ENCODE measurements around the gene C10orf53. TPM values are rescaled to one million over a fixed set of nuclear protein-coding genes. Genes with fewer than 3 reads are reported as not detected.

The C10orf53 gene
- total and polyA plus RNA-seq, 2 donors (not counting 1 experiment from before 2014, with no cell fraction given), result not detected

DNA sequence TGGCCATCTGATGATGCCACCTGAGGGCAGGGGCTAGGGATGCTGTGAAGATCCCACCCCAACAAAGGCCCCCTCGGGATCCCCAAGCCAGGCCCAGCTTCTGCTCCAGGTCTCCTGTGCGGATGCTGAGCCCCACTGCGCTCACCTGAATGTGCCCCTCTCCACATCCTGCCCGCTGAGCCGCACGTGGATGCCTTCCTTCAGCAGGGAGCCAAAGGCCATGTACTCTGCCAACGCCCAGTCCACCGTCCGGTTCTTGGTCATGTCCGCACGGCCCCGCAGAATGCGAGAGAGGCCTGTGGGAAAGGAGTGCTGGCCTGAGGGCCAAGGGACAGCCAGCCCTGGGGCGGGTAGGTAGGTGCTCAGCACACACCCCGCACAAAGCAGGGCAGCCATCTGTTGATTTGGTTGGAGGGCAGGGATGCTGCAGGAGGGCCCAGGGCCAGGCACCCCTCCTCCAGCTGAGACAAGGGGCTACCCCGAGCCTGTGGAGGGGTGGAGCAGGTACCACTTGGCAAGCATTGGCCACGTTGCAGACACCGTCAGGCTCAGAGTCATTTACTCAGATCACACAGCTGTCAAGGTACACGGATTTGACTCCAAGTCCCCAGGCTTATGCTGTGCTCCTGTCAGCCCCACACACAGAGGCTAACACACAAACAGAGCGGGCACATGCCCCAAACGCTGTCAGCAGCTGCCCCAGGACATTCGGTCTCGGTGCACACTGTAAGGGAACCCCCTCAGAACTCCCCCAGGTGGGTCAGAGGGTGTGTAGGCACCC, 63.4 kb downstream of the C10orf53 start:
- DNase-seq (ENCODE audit: low read depth in 2 of 2), result no peak
- Histone ChIP-seq H3K4me3 (replicated peaks in 1 of 4; ENCODE audit: control extremely low read depth in 1 of 4, insufficient read depth in 1 of 4, low read depth in 3 of 4, low read length in 4 of 4) (no peak overlapping the region), H3K27me3 (ENCODE audit: control insufficient read depth, insufficient read depth, low read length) (no peaks in the 10 kb centered on the region), H3K36me3 (ENCODE audit: control insufficient read depth, insufficient read depth, low read length) (no peaks in the 10 kb centered on the region), H3K9ac (ENCODE audit: insufficient read depth, low read length) (no peak overlapping the region), H3K4me2 (ENCODE audit: extremely low read depth, insufficient read depth, low read length) (no peak overlapping the region), H3K79me2 (ENCODE audit: control insufficient read depth, insufficient read depth, low read length) (no peaks in the 10 kb centered on the region), H3K9me3 (ENCODE audit: control insufficient read depth, insufficient read depth, low read depth, low read length) (no peaks in the 10 kb centered on the region), H2AFZ (ENCODE audit: low read length) (no peak overlapping the region), H3K27ac (ENCODE audit: insufficient read depth, low read length) (no peak overlapping the region), H3K4me1 (ENCODE audit: control insufficient read depth, extremely low read depth, insufficient read depth, low read length) (no peaks in the 10 kb centered on the region), H4K20me1 (ENCODE audit: control insufficient read depth, extremely low read depth, insufficient read depth, low read length) (no peaks in the 10 kb centered on the region)
- no peak for TF ChIP-seq EZH2 (IDR thresholded peaks at IDR 0.05; ENCODE audit: low read length, missing control alignments)
- TF ChIP-seq, protein P1, sequence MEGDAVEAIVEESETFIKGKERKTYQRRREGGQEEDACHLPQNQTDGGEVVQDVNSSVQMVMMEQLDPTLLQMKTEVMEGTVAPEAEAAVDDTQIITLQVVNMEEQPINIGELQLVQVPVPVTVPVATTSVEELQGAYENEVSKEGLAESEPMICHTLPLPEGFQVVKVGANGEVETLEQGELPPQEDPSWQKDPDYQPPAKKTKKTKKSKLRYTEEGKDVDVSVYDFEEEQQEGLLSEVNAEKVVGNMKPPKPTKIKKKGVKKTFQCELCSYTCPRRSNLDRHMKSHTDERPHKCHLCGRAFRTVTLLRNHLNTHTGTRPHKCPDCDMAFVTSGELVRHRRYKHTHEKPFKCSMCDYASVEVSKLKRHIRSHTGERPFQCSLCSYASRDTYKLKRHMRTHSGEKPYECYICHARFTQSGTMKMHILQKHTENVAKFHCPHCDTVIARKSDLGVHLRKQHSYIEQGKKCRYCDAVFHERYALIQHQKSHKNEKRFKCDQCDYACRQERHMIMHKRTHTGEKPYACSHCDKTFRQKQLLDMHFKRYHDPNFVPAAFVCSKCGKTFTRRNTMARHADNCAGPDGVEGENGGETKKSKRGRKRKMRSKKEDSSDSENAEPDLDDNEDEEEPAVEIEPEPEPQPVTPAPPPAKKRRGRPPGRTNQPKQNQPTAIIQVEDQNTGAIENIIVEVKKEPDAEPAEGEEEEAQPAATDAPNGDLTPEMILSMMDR (conservative IDR thresholded peaks at IDR 0.05 in 1 of 2, IDR thresholded peaks at IDR 0.05 in 1 of 2; ENCODE audit: low read depth in 1 of 2, low read length in 2 of 2), result no peak

DNA sequence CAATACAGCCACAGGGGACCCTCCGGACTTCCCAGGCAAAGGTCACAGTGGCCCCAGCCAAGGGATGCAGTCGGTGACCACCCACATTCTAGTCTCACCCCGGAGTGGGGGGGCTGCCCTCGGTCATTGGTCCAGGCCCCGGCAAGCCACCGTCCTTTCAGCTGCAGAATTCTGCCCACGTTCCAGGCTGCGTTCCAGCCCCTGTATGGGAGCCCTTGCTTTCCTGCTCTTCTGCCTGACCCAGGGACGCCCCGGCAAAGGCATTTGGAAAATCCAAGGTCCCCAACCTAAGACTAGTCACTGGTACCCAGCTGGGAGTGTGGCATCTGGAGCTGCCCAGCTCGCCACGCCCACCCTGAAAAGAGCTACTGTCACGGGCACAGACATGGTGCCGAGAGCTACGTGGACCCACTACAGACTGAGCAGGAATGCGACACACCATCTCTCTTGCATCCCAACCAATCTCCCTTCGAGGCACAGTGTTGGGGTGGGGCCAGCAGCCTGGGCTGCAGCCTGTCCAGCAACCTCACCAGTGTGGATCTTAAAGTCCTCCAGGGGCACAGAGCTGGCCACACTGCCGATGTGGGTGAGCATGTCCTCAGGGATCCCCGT, 64.1 kb downstream of the C10orf53 start:
- Histone ChIP-seq H3K27ac (ENCODE audit: insufficient read depth, low read length) (no peak overlapping the region), H3K9me3 (ENCODE audit: control insufficient read depth, insufficient read depth, low read depth, low read length) (no peaks in the 10 kb centered on the region), H3K9ac (ENCODE audit: insufficient read depth, low read length) (no peak overlapping the region), H3K4me2 (ENCODE audit: extremely low read depth, insufficient read depth, low read length) (no peak overlapping the region), H3K27me3 (ENCODE audit: control insufficient read depth, insufficient read depth, low read length) (no peaks in the 10 kb centered on the region), H2AFZ (ENCODE audit: low read length) (no peak overlapping the region), H3K79me2 (ENCODE audit: control insufficient read depth, insufficient read depth, low read length) (no peaks in the 10 kb centered on the region), H3K4me1 (ENCODE audit: control insufficient read depth, extremely low read depth, insufficient read depth, low read length) (no peaks in the 10 kb centered on the region), H3K36me3 (ENCODE audit: control insufficient read depth, insufficient read depth, low read length) (no peaks in the 10 kb centered on the region), H3K4me3 (replicated peaks in 1 of 4; ENCODE audit: control extremely low read depth in 1 of 4, insufficient read depth in 1 of 4, low read depth in 3 of 4, low read length in 4 of 4) (no peak overlapping the region), H4K20me1 (ENCODE audit: control insufficient read depth, extremely low read depth, insufficient read depth, low read length) (no peaks in the 10 kb centered on the region)
- no peak for DNase-seq (ENCODE audit: low read depth in 2 of 2)
- TF ChIP-seq, protein P1 (conservative IDR thresholded peaks at IDR 0.05 in 1 of 2, IDR thresholded peaks at IDR 0.05 in 1 of 2; ENCODE audit: low read depth in 1 of 2, low read length in 2 of 2), result no peak
- no peak for TF ChIP-seq EZH2 (IDR thresholded peaks at IDR 0.05; ENCODE audit: low read length, missing control alignments)

DNA sequence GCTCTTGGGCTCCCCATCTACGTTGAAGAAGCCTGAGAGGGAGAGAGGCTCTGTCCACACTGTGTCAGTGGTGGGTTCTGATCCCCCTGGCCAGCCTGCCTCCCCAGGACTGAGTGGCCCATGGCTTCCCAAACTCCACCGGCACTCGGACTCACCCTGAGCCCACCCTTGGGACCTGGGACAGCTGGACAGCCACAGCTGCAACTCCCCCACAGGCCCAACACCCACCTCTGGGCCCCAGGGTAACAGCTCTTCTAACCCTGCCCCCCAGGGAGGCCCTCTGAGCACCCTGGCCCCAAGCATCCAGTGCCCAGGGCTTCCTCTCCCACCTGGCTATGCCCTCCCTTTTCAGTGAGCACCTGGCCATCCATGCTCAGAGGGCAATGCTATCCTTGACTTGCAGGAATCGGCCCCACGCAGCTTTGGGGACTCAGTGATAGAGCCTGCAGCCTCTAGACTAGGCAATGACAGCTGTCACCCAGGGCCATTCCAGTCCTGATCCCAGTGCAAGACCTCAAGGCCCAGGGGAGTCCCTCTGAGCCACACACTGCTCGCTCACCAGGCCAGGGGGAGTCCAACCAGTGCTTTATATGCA, 64.7 kb downstream of the C10orf53 start:
- no peaks in the 10 kb centered on the region for H3K9me3 ChIP-seq (ENCODE audit: control insufficient read depth, insufficient read depth, low read depth, low read length)
- H3K4me2 ChIP-seq (ENCODE audit: extremely low read depth, insufficient read depth, low read length), result no peak overlapping the region
- H3K27ac ChIP-seq (ENCODE audit: insufficient read depth, low read length), result no peak overlapping the region
- H2AFZ ChIP-seq (ENCODE audit: low read length), result no peak overlapping the region
- no peaks in the 10 kb centered on the region for H4K20me1 ChIP-seq (ENCODE audit: control insufficient read depth, extremely low read depth, insufficient read depth, low read length)
- no peak overlapping the region for H3K9ac ChIP-seq (ENCODE audit: insufficient read depth, low read length)
- no peaks in the 10 kb centered on the region for H3K79me2 ChIP-seq (ENCODE audit: control insufficient read depth, insufficient read depth, low read length)
- no peaks in the 10 kb centered on the region for H3K4me1 ChIP-seq (ENCODE audit: control insufficient read depth, extremely low read depth, insufficient read depth, low read length)
- no peak for DNase-seq (ENCODE audit: low read depth in 2 of 2)
- no peaks in the 10 kb centered on the region for H3K36me3 ChIP-seq (ENCODE audit: control insufficient read depth, insufficient read depth, low read length)
- no peak overlapping the region for H3K4me3 ChIP-seq (replicated peaks in 1 of 4; ENCODE audit: control extremely low read depth in 1 of 4, insufficient read depth in 1 of 4, low read depth in 3 of 4, low read length in 4 of 4)
- TF ChIP-seq, protein P1 (conservative IDR thresholded peaks at IDR 0.05 in 1 of 2, IDR thresholded peaks at IDR 0.05 in 1 of 2; ENCODE audit: low read depth in 1 of 2, low read length in 2 of 2), result no peak
- no peak for TF ChIP-seq EZH2 (IDR thresholded peaks at IDR 0.05; ENCODE audit: low read length, missing control alignments)
- no peaks in the 10 kb centered on the region for H3K27me3 ChIP-seq (ENCODE audit: control insufficient read depth, insufficient read depth, low read length)
